GM23338 (cell line): ENCODE data around the gene CASR. TPM values are rescaled to one million over a fixed set of nuclear protein-coding genes. Genes with fewer than 3 reads are reported as not detected.

Experiments
- ATAC-seq: fragments of 200-7000 bp; cut with Tn5 transposase; 3 replicates; pipeline ENCODE4 v1.9.1; 2020
- DNase-seq: peaks from one replicate; pipeline ENCODE4 v3.0.0-alpha.2; 2015; ENCODE audit warnings: low spot score
- H2AFZ ChIP-seq: fragments of 200-600 bp; sonication (generic); 2 replicates; pipeline ENCODE4 v1.8.0; 2016; ENCODE audit warnings: antibody characterized with exemption, mild to moderate bottlenecking, moderate library complexity
- H3F3A ChIP-seq: fragments of 200-600 bp; sonication (generic); replicated peaks from 2 replicates; pipeline ENCODE4 v1.8.0; 2017; ENCODE audit warnings: antibody characterized with exemption, mixed run types, low read depth
- H3K27ac ChIP-seq: fragments of 200-600 bp; sonication (generic); 2 replicates; pipeline ENCODE4 v1.6.1; 2016; ENCODE audit warnings: low read depth
- H3K27me3 ChIP-seq: fragments of 200-600 bp; sonication (generic); 2 replicates; pipeline ENCODE4 v1.8.0; 2016; ENCODE audit warnings: mild to moderate bottlenecking, mixed run types, moderate library complexity; ENCODE audit not compliant: insufficient read depth
- H3K36me3 ChIP-seq: fragments of 200-600 bp; sonication (generic); 2 replicates; pipeline ENCODE4 v1.8.0; 2016; ENCODE audit warnings: mild to moderate bottlenecking; ENCODE audit not compliant: insufficient read depth
- H3K4me1 ChIP-seq: fragments of 200-600 bp; sonication (generic); 2 replicates; pipeline ENCODE4 v1.8.0; 2016; ENCODE audit warnings: mild to moderate bottlenecking, moderate library complexity; ENCODE audit not compliant: insufficient read depth
- H3K4me2 ChIP-seq: fragments of 200-600 bp; sonication (generic); 2 replicates; pipeline ENCODE4 v1.7.1; 2017; ENCODE audit warnings: mixed run types
- H3K4me3 ChIP-seq: fragments of 200-600 bp; sonication (generic); 2 replicates; pipeline ENCODE4 v1.6.1; 2016; ENCODE audit warnings: mixed run types
- H3K79me2 ChIP-seq: fragments of 200-600 bp; sonication (generic); replicated peaks from 2 replicates; pipeline ENCODE4 v1.8.0; 2017; ENCODE audit warnings: mild to moderate bottlenecking; ENCODE audit not compliant: insufficient read depth
- H3K9me2 ChIP-seq: fragments of 200-600 bp; sonication (generic); 2 replicates; pipeline ENCODE4 v1.8.0; 2017; ENCODE audit not compliant: insufficient read depth
- H4K20me1 ChIP-seq: fragments of 200-600 bp; sonication (generic); replicated peaks from 2 replicates; pipeline ENCODE4 v1.8.0; 2017; ENCODE audit warnings: mild to moderate bottlenecking; ENCODE audit not compliant: insufficient read depth
- H3K27ac Mint-ChIP-seq: 2 replicates; pipeline ENCODE4 v1.8.0; 2020; ENCODE audit warnings: inconsistent platforms, mild to moderate bottlenecking, moderate library complexity, mixed read lengths
- H3K27me3 Mint-ChIP-seq: 3 replicates; pipeline ENCODE4 v1.8.0; 2022; ENCODE audit warnings: low read depth, mild to moderate bottlenecking, moderate library complexity, mixed read lengths, inconsistent platforms; ENCODE audit not compliant: insufficient read depth, poor library complexity
- H3K36me3 Mint-ChIP-seq: 3 replicates; pipeline ENCODE4 v1.8.0; 2021; ENCODE audit warnings: low read depth, mild to moderate bottlenecking, inconsistent platforms, moderate library complexity, mixed read lengths
- H3K4me1 Mint-ChIP-seq: 3 replicates; pipeline ENCODE4 v1.8.0; 2020; ENCODE audit warnings: mild to moderate bottlenecking, inconsistent platforms, mixed read lengths
- H3K4me3 Mint-ChIP-seq: 3 replicates; pipeline ENCODE4 v1.8.0; 2021; ENCODE audit warnings: moderate library complexity, mild to moderate bottlenecking, inconsistent platforms, mixed read lengths
- H3K9me3 Mint-ChIP-seq: 3 replicates; pipeline ENCODE4 v1.8.0; 2020; ENCODE audit warnings: moderate library complexity, mild to moderate bottlenecking, inconsistent platforms, mixed read lengths
- CREB1 ChIP-seq: fragments of 250-450 bp; sonication (Bioruptor Pico); IDR thresholded peaks from 2 replicates; pipeline ENCODE4 v1.5.0; 2020; ENCODE audit warnings: low read depth, mild to moderate bottlenecking, moderate library complexity
- ETS1 ChIP-seq: IDR thresholded peaks from 2 replicates; pipeline ENCODE4 v1.6.1; 2016; ENCODE audit warnings: antibody characterized with exemption
- EZH2 ChIP-seq: fragments of 200-600 bp; sonication (generic); IDR thresholded peaks from one replicate; pipeline ENCODE4 v1.8.0; 2017; ENCODE audit warnings: antibody characterized with exemption, mild to moderate bottlenecking, low read depth; ENCODE audit not compliant: unreplicated experiment
- EZH2phosphoT487 ChIP-seq: fragments of 200-600 bp; sonication (generic); IDR thresholded peaks from one replicate; pipeline ENCODE4 v1.8.1; 2018; ENCODE audit warnings: antibody characterized with exemption; ENCODE audit not compliant: unreplicated experiment
- JUNB ChIP-seq: IDR thresholded peaks from one replicate; pipeline ENCODE4 v1.6.1; 2016; ENCODE audit warnings: antibody characterized with exemption; ENCODE audit not compliant: unreplicated experiment
- NANOG ChIP-seq: IDR thresholded peaks from 2 replicates; pipeline ENCODE4 v1.6.1; 2016; ENCODE audit warnings: antibody characterized with exemption, borderline replicate concordance
- POLR2AphosphoS5 ChIP-seq: IDR thresholded peaks from 2 replicates; pipeline ENCODE4 v1.6.1; 2016; ENCODE audit warnings: antibody characterized with exemption, low read depth
- REST ChIP-seq: IDR thresholded peaks from one replicate; pipeline ENCODE4 v1.6.1; 2018; ENCODE audit warnings: antibody characterized with exemption; ENCODE audit not compliant: unreplicated experiment
- ZNF462 ChIP-seq: fragments of 250-450 bp; sonication (Bioruptor Pico); IDR thresholded peaks from 2 replicates; pipeline ENCODE4 v1.5.0; 2020; ENCODE audit warnings: mild to moderate bottlenecking, moderate library complexity
- polyA plus RNA-seq: library from polyadenylated mRNA; unstranded; fragments of >200 nt; fragmentation: Nextera tagmentation; extraction: Ambion mirVana; gene quantifications from 2 replicates; pipeline ENCODE4 v1.2.1, GENCODE V29; 2016
- total RNA-seq: library from RNA; depleted of rRNA; stranded (reverse); fragments of >200 nt; shearing (Covaris generic); gene quantifications from 2 replicates; pipeline ENCODE4 v1.2.3, GENCODE V29; 2014

The CASR gene
- total and polyA plus RNA-seq, 2 experiments from 2014 or later: 0.08 to 0.56 TPM

GRCh38 chr3:122281891-122282290 lies 98.4 kb downstream of the CASR start:
- TF ChIP-seq CREB1 (no peak), NANOG (no peak)
- H3K4me3 ChIP-seq: no peak overlapping the region
- no peaks in the 10 kb centered on the region for H3K27me3 Mint-ChIP-seq
- H2AFZ ChIP-seq: no peak overlapping the region
- DNase-seq: no peak
- no peak overlapping the region for H3K27ac Mint-ChIP-seq
- H3F3A ChIP-seq: no peaks in the 10 kb centered on the region
- H3K9me2 ChIP-seq: peaks cover 3% of the 10 kb centered on the region
- no peaks in the 10 kb centered on the region for H3K4me1 Mint-ChIP-seq
- no peaks in the 10 kb centered on the region for H3K9me3 Mint-ChIP-seq
- no peaks in the 10 kb centered on the region for H3K36me3 ChIP-seq
- H3K4me2 ChIP-seq: no peak overlapping the region
- no peak overlapping the region for H3K27ac ChIP-seq
- no peaks in the 10 kb centered on the region for H3K4me1 ChIP-seq
- H3K79me2 ChIP-seq: no peaks in the 10 kb centered on the region
- H3K36me3 Mint-ChIP-seq: no peaks in the 10 kb centered on the region
- no peaks in the 10 kb centered on the region for H3K27me3 ChIP-seq
- H3K4me3 Mint-ChIP-seq: no peak overlapping the region
- no peaks in the 10 kb centered on the region for H4K20me1 ChIP-seq
- ATAC-seq: no peak

GRCh38 chr3:122283796-122284445 lies 100.5 kb downstream of the CASR start:
- TF ChIP-seq ETS1 (no peak), JUNB (no peak), NANOG (no peak), EZH2phosphoT487 (no peak), EZH2 (no peak), POLR2AphosphoS5 (no peak), ZNF462 (CRISPR knock-in tag) (no peak), REST (no peak), CREB1 (no peak)
- no peaks in the 10 kb centered on the region for H3K4me1 Mint-ChIP-seq
- H3K9me2 ChIP-seq: peaks cover 3% of the 10 kb centered on the region
- no peaks in the 10 kb centered on the region for H3K27me3 ChIP-seq
- no peaks in the 10 kb centered on the region for H3K79me2 ChIP-seq
- H3K4me2 ChIP-seq: no peak overlapping the region
- H3K36me3 ChIP-seq: no peaks in the 10 kb centered on the region
- no peaks in the 10 kb centered on the region for H3F3A ChIP-seq
- H3K27ac Mint-ChIP-seq: no peak overlapping the region
- no peaks in the 10 kb centered on the region for H3K9me3 Mint-ChIP-seq
- ATAC-seq (no peak), DNase-seq (no peak)
- H3K36me3 Mint-ChIP-seq: no peaks in the 10 kb centered on the region
- no peak overlapping the region; the same call in 2 of the 3 replicates for H3K4me3 Mint-ChIP-seq
- no peak overlapping the region for H2AFZ ChIP-seq
- H4K20me1 ChIP-seq: no peaks in the 10 kb centered on the region
- H3K27ac ChIP-seq: no peak overlapping the region
- H3K27me3 Mint-ChIP-seq: no peaks in the 10 kb centered on the region
- H3K4me1 ChIP-seq: no peaks in the 10 kb centered on the region
- H3K4me3 ChIP-seq: no peak overlapping the region
